Endothelial cell of umbilical vein (primary cell): ENCODE measurements around the gene CHI3L2. TPM values are rescaled to one million over a fixed set of nuclear protein-coding genes. Genes with fewer than 3 reads are reported as not detected.

Experiments
- BruUV-seq: library from RNA; stranded (reverse); fragments of 400-500 nt; replicated peaks from 2 replicates; lab custom pipeline; 2021; lab: Mats Ljungman, UMichigan
- CTCF ChIA-PET: fragments of 300-600, 350-600 bp; sonication (Branson Sonifier 250); formaldehyde crosslinking; loops from one replicate; lab custom pipeline; 2021; ENCODE audit warnings: antibody characterized with exemption, inconsistent platforms; lab: Charles Lee
- POLR2A ChIA-PET: fragments of 300-600, 350-600 bp; sonication (Branson Sonifier 250); formaldehyde crosslinking; loops from one replicate; lab custom pipeline; 2021; ENCODE audit warnings: antibody characterized with exemption, inconsistent platforms; lab: Charles Lee
- DNase-seq: peaks from one replicate; pipeline ENCODE4 v3.0.0-alpha.2; 2011; ENCODE audit warnings: low read depth, low spot score
- FAIRE-seq: peaks from 2 replicates; lab custom pipeline; 2011; peaks lifted over from hg19 to GRCh38; lab: Jason Lieb, UNC
- H2AFZ ChIP-seq: 2 replicates; pipeline ENCODE4 v1.6.0; 2012; ENCODE audit warnings: low read depth, low read length, control low read depth, inconsistent platforms
- H3K27ac ChIP-seq: 2 replicates; pipeline ENCODE4 v1.5.1; 2011; ENCODE audit warnings: low read depth, mild to moderate bottlenecking, control low read depth, low read length, moderate library complexity; ENCODE audit not compliant: insufficient read depth
- H3K27me3 ChIP-seq, 2 experiments: 2 replicates each; pipeline versions ENCODE4 v1.6.0 to v1.6.1; 2011; ENCODE audit warnings: low read length in 2 of 2, mixed read lengths in 1 of 2; ENCODE audit not compliant: control insufficient read depth in 2 of 2, insufficient read depth in 2 of 2
- H3K36me3 ChIP-seq, 2 experiments: 2 replicates in 1 of 2; 3 replicates in 1 of 2; pipeline ENCODE4 v1.5.1; 2011; ENCODE audit warnings: low read length in 2 of 2, mild to moderate bottlenecking in 1 of 2, moderate library complexity in 1 of 2; ENCODE audit not compliant: control insufficient read depth in 2 of 2, insufficient read depth in 2 of 2; ENCODE audit errors: extremely low read depth in 1 of 2
- H3K4me1 ChIP-seq: 3 replicates; pipeline ENCODE4 v1.5.1; 2011; ENCODE audit warnings: mild to moderate bottlenecking, low read length; ENCODE audit not compliant: control insufficient read depth, insufficient read depth; ENCODE audit errors: extremely low read depth
- H3K4me2 ChIP-seq: 2 replicates; pipeline ENCODE4 v1.6.1; 2011; ENCODE audit warnings: low read length, control low read depth, mixed read lengths; ENCODE audit not compliant: insufficient read depth
- H3K4me3 ChIP-seq, 3 experiments: fragments of 200-600 bp in 1 of 3; sonication (generic), shearing (Covaris generic) in 1 of 3; replicated peaks in 1 of 3; 2 replicates each; pipeline ENCODE4 v1.5.1; 2011 to 2016; ENCODE audit warnings: control low read depth in 3 of 3, low read length in 3 of 3, mild to moderate bottlenecking in 2 of 3, inconsistent platforms in 1 of 3, low read depth in 1 of 3, moderate library complexity in 1 of 3; ENCODE audit not compliant: insufficient read depth in 1 of 3
- H3K79me2 ChIP-seq: 2 replicates; pipeline ENCODE4 v1.6.0; 2012; ENCODE audit warnings: low read length, inconsistent platforms; ENCODE audit not compliant: control insufficient read depth, insufficient read depth
- H3K9ac ChIP-seq: replicated peaks from 2 replicates; pipeline ENCODE3; 2011; ENCODE audit warnings: low read length, control low read depth; ENCODE audit not compliant: insufficient read depth; ENCODE audit errors: extremely low read depth
- H3K9me1 ChIP-seq: replicated peaks from 3 replicates; pipeline ENCODE4 v1.6.0; 2011; ENCODE audit warnings: mild to moderate bottlenecking, low read length; ENCODE audit not compliant: control insufficient read depth, insufficient read depth; ENCODE audit errors: extremely low read depth
- H3K9me3 ChIP-seq: replicated peaks from 2 replicates; pipeline ENCODE4 v1.5.1; 2012; ENCODE audit warnings: low read length, inconsistent platforms; ENCODE audit not compliant: control insufficient read depth, insufficient read depth
- H4K20me1 ChIP-seq: replicated peaks from 2 replicates; pipeline ENCODE3; 2011; ENCODE audit warnings: mild to moderate bottlenecking, low read length; ENCODE audit not compliant: control insufficient read depth, insufficient read depth; ENCODE audit errors: extremely low read depth
- EZH2 ChIP-seq: IDR thresholded peaks from 2 replicates; pipeline ENCODE4 v1.6.1; 2012; ENCODE audit warnings: borderline replicate concordance, low read depth, mild to moderate bottlenecking, moderate library complexity, low read length, inconsistent platforms; ENCODE audit not compliant: severe bottlenecking
- FOS ChIP-seq: IDR thresholded peaks from 2 replicates; pipeline ENCODE4 v1.6.1; 2011; ENCODE audit warnings: mild to moderate bottlenecking, low read length, moderate library complexity, borderline replicate concordance; ENCODE audit not compliant: insufficient read depth
- GATA2 ChIP-seq: IDR thresholded peaks from 2 replicates; pipeline ENCODE4 v1.7.0; 2011; ENCODE audit warnings: low read depth, mild to moderate bottlenecking, moderate library complexity, mixed read lengths, low read length; ENCODE audit not compliant: insufficient read length, insufficient read depth
- JUN ChIP-seq: IDR thresholded peaks from 2 replicates; pipeline ENCODE4 v1.6.1; 2011; ENCODE audit warnings: borderline replicate concordance, low read depth; ENCODE audit not compliant: insufficient read length, insufficient read depth
- MYC ChIP-seq: IDR thresholded peaks from one replicate; pipeline ENCODE4 v1.6.1; 2011; ENCODE audit warnings: mild to moderate bottlenecking, low read depth, low read length
- POLR2A ChIP-seq: IDR thresholded peaks from 2 replicates; pipeline ENCODE4 v1.6.1; 2012; ENCODE audit warnings: low read depth, mild to moderate bottlenecking, control low read depth, low read length
- POLR2AphosphoS5 ChIP-seq: IDR thresholded peaks from 2 replicates; pipeline ENCODE4 v1.6.1; 2012; ENCODE audit warnings: low read depth, mild to moderate bottlenecking, control low read depth, low read length, moderate library complexity; ENCODE audit not compliant: insufficient read depth
- dilution Hi-C: fragments of 300-500 bp; cut with MboI; formaldehyde crosslinking; loops from one replicate; pipeline ENCODE4 v1.15.0; 2019; ENCODE audit warnings: low sequenced_read_pairs; ENCODE audit not compliant: extremely low pct_ligation_motif_present
- intact Hi-C: fragments of 100-400 bp; cut with micrococcal nuclease; formaldehyde crosslinking; loops from one replicate; pipeline ENCODE4 v1.10.0; 2022
- polyA plus RNA-seq, 4 experiments: library from polyadenylated mRNA; depleted of rRNA in 3 of 4; stranded (reverse) in 3 of 4; unstranded in 1 of 4; fragments of >200 nt; gene quantifications; 2 replicates each; pipeline versions ENCODE4 v1.2.1 to v1.2.3, GENCODE V29; 2011 to 2012; ENCODE audit warnings: missing spikeins in 1 of 4
- total RNA-seq: library from RNA; stranded (reverse); gene quantifications from 2 replicates; pipeline ENCODE4 v1.2.3, GENCODE V29; 2021
- TF ChIP-seq, protein P1 (sequence below), 2 donors: IDR thresholded peaks; 1 replicate in 1 of 2; 2 replicates in 1 of 2; pipeline ENCODE4 v1.5.1; 2011; ENCODE audit warnings: low read length in 2 of 2, mild to moderate bottlenecking in 2 of 2, moderate library complexity in 2 of 2, control low read depth in 1 of 2, inconsistent platforms in 1 of 2, low read depth in 1 of 2; ENCODE audit not compliant: insufficient read depth in 1 of 2; ENCODE audit errors: extremely low read depth in 1 of 2
- TF ChIP-seq, protein P2 (sequence below): IDR thresholded peaks from 2 replicates; pipeline ENCODE4 v1.6.1; 2011; ENCODE audit not compliant: insufficient read depth, insufficient read length

CHI3L2 gene
- total and polyA plus RNA-seq, 2 donors (not counting 3 experiments of a cell fraction or from before 2014, with no cell fraction given) = not detected

DNA sequence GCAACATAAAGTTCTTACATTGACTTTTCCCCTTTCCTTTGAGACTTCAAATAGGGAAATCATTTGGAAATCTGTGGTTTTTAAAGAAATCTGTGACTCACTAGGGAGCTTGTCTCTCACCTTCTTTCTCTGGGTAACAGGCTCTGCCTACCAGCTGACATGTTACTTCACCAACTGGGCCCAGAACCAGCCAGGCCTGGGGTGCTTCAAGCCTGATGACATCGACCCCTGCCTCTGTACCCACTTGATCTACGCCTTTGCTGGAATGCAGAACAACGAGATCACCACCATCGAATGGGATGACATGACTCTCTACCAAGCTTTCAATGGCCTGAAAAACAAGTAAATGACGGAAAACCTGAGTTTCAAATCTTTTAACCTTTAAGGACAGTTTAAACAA lies 53.9 kb downstream of the CHI3L2 start:
- no peaks in the 10 kb centered on the region for H3K9me1 ChIP-seq
- H3K79me2 ChIP-seq = no peaks in the 10 kb centered on the region
- dilution Hi-C loops = no loop called here
- no peak for TF ChIP-seq GATA2
- TF ChIP-seq, protein P1, sequence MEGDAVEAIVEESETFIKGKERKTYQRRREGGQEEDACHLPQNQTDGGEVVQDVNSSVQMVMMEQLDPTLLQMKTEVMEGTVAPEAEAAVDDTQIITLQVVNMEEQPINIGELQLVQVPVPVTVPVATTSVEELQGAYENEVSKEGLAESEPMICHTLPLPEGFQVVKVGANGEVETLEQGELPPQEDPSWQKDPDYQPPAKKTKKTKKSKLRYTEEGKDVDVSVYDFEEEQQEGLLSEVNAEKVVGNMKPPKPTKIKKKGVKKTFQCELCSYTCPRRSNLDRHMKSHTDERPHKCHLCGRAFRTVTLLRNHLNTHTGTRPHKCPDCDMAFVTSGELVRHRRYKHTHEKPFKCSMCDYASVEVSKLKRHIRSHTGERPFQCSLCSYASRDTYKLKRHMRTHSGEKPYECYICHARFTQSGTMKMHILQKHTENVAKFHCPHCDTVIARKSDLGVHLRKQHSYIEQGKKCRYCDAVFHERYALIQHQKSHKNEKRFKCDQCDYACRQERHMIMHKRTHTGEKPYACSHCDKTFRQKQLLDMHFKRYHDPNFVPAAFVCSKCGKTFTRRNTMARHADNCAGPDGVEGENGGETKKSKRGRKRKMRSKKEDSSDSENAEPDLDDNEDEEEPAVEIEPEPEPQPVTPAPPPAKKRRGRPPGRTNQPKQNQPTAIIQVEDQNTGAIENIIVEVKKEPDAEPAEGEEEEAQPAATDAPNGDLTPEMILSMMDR (IDR thresholded peaks at IDR 0.05; ENCODE audit: extremely low read depth in 1 of 2, insufficient read depth in 1 of 2, low read depth in 1 of 2, low read length in 2 of 2) = no peak
- TF ChIP-seq EZH2 = no peak
- TF ChIP-seq, protein P2, sequence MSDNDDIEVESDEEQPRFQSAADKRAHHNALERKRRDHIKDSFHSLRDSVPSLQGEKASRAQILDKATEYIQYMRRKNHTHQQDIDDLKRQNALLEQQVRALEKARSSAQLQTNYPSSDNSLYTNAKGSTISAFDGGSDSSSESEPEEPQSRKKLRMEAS = no peak
- no peak for TF ChIP-seq FOS
- no peak for TF ChIP-seq POLR2A
- TF ChIP-seq POLR2AphosphoS5 = no peak
- TF ChIP-seq MYC = no peak
- TF ChIP-seq JUN = no peak
- BruUV-seq = no TSS peak
- H2AFZ ChIP-seq = no peak overlapping the region
- no peak overlapping the region for H3K4me2 ChIP-seq
- H3K9me3 ChIP-seq = no peaks in the 10 kb centered on the region
- H3K27ac ChIP-seq = no peak overlapping the region
- H3K9ac ChIP-seq = no peak overlapping the region
- FAIRE-seq = no peak
- ChIA-PET POLR2A (no interaction called here), CTCF (no interaction called here)
- no peak for DNase-seq
- H3K4me1 ChIP-seq = no peaks in the 10 kb centered on the region
- H3K27me3 ChIP-seq = no peaks in the 10 kb centered on the region
- no peaks in the 10 kb centered on the region for H3K36me3 ChIP-seq
- no peaks in the 10 kb centered on the region for H4K20me1 ChIP-seq
- H3K4me3 ChIP-seq = no peak overlapping the region
- intact Hi-C loops = no loop called here
